Stimulated activated CD4-positive, alpha-beta T cell treated with anti-CD3 and anti-CD28 coated beads, Interleukin-1b, Interleukin-23, amount 100 ng/mL, for 4 hours (primary cell): Measurements from ENCODE around the gene TRABD.

Experiments
- DNase-seq, 2 donors: peaks; one replicate each; pipeline ENCODE4 v3.0.0-alpha.2; 2020; ENCODE audit warnings: low read depth in 2 of 2

The TRABD gene

GRCh38 chr22:50173983-50174355 is 11.7 kb upstream of the TRABD start:
- DNase-seq = no peak

DNA sequence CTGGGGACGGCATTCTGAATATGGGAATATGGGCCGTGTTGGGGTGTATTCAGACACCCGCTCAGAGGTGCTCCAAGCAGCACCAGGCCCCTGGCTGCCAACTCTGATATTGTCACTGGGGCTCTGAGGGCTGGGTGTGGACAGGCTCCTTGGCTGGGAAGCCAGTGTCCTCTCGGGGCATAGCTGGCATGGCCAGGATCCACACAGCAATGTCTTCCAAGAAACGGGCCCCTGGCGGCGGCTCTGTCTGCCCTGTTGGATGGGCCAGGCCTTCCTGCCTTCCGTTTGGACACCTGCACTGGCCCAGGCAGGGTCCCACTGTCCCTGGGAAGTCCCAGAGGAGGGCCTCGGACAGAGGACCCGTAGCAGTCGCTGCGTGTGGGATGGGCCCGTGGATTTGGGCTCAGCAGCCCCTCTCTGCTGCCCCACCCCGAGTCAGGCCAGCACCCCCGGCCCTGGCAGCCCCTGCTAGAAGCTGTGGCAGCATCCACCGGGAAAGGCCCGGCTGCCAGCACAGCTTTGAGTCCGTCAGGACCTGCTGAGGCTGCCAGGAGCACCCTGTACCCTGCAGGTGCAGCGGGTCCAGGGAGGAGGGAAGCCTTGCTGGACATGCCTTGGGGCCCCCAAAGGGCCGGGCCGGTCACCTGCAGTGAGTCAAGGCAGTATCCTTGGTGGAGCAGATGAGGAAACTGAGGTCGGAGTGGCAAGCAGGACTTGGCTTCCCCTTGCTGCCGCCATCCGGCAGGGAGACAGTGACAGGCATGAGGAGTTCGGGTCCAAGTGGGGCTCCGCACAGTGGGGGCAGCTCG is 11.1 kb upstream of the TRABD start:
- no peak for DNase-seq

DNA sequence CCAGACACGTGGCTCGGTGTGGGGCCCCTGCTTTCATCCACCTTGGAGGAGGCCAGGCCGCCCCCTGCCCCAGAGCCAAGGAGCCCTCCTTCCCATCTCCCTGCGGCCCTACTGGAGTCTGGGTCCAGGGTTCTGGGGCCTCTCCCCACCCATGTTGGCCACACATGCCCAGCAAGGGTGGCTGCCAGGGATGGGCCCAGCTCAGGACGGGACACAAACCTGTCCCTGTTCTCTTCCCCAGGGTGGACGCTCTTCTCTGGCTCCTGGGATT is 10.6 kb upstream of the TRABD start:
- no peak for DNase-seq

DNA sequence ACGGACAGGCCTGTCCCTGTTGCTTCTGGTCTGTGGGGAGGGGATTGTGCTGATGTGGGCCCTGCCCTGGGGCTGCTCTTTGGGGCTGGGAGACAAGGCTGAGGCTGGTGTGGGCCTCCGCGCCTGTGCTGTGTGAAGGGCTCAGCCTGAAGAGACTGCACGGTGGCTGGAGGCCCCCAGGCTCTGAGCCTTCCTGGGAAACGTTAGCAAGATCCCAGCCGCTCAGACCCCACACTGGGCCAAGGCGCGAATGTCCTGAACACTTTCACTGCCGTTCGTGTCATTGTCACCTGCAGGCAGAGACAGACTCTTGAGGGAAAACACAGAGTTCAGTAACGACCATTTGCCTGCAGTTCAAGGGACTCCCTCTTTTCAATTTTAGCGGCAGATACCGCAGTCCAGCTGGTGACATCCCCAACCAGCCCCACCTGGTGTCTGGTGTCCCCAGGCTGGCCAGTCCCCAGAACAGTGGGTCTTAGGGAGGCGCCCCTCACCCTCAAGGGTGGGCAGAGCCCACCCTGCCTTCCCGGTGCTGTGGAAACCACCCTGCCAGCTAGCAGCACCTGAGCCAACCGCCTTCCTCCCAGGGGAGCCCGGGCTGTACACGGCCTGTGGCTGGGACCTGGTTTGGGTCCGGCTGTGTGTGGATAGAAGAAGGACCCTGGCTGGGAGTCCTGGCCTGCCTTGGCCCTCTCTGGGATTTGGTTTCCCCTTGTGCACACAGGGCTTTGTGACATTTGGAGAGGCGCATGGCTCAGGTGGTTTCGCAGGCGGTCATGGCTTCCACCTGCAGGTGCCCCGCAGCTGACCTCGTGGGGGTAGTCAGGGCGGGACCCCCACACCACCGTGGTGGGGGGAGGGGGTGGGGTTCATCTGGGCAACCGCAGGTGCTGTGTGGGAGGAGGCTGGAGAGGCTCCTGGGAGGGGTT is 9.5 kb upstream of the TRABD start:
- no peak for DNase-seq

GRCh38 chr22:50176850-50177536 is 8.7 kb upstream of the TRABD start:
- DNase-seq = no peak

GRCh38 chr22:50177537-50178470 is 7.9 kb upstream of the TRABD start:
- no peak for DNase-seq

DNA sequence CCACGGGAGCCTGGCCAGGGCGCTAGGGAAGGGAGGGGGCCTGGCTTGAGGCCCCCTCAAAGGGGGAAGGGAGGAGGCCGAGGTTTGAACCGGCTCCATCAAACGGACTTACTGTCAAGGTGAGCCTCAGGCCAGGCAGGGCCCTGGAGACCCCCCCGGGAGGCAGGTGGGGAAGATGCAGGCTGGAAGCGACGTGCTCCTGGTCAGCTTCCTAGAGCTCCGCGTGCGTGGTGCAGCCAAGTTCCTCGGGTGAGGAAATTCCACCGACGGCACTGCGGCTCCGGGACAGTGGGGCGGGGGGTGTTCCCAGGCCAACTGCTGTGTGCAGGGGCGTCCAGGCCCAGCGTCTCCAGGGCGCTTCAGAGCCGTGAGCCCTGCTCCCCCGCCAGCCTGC is 7.2 kb upstream of the TRABD start:
- no peak for DNase-seq

DNA sequence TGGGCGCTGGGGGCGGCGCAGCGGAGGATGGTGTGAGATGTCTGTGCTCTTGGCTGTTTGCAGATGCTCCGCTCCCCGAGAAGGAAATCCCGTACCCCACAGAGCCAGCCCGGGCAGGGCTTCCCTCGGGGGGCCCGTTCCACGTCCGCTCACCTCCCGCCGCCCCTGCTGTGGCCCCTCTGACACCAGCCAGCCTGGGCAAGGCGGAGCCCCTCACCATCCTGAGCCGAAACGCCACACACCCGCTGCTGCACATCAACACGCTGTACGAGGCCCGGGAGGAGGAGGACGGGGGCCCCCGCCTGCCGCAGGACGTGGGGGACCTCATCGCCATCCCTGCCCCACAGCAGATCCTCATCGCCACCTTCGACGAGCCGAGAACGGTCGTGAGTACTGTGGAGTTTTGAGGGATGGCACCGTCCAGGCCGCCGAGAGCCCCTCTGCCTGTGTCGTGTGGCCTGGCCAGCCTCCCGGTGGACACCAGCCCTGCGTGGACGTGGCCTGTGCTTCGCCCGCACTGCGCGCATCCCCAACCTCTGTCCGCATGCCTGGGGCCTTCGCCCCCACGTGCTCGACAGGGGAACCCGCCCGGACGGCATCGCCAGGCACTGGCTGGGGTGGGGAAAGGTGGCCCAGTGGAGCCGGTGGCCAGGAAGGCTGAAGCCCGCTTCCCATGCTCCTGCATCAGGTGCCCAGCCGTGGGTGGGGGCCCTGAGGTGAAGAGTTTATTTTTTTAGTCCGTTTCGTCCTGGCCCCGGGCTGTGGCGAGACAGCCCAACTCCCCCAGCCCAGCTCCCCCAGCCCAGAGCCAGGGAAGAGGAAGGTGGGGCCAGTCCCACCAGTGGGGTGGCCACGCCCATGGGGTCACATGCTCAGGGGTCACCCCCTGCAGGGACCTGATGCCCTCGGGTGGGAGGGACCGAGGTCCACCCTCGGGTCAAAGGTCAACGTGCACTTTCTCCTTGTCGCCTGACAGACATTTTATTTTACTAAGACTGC is 6.5 kb upstream of the TRABD start:
- DNase-seq = no peak

GRCh38 chr22:50179937-50180726 is 5.6 kb upstream of the TRABD start:
- no peak for DNase-seq

DNA sequence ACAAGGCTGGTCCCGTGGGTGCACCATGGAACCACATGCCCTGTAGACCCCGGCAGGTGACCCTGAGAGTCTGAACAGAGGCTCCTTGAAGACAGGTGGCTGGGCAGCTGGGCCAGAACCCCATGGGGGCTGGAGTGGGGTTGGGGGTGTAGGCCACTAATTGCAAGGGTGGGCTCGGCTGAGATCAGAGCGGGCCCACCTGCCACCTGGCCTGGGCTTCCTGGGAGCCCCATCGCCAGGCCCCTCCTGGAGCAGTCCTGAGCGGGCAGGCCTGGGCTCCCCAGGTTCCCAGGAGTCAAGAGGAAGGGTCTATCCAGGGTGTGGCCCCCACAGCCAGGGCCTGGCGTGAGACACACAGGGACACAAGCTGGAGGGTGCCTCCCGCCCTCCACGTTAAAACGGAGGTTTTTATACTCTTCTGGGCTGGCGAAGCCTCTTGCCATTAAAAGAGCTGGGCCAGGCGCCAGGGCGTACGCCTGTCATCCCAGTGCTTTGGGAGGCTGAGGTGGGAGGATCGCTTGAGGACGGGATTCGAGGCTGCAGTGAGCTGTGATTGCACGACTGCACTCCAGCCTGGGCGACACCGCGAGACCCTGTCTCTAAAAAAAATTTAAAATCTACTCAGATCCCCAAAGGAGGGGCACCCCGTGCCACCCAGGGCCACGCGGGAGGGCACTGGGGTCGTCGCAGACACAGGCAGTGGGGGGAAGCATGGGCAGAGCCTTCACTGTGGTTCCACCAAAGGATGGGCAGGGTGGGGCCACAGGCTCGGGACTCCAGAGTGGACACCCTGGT is 4.8 kb upstream of the TRABD start:
- DNase-seq = no peak

DNA sequence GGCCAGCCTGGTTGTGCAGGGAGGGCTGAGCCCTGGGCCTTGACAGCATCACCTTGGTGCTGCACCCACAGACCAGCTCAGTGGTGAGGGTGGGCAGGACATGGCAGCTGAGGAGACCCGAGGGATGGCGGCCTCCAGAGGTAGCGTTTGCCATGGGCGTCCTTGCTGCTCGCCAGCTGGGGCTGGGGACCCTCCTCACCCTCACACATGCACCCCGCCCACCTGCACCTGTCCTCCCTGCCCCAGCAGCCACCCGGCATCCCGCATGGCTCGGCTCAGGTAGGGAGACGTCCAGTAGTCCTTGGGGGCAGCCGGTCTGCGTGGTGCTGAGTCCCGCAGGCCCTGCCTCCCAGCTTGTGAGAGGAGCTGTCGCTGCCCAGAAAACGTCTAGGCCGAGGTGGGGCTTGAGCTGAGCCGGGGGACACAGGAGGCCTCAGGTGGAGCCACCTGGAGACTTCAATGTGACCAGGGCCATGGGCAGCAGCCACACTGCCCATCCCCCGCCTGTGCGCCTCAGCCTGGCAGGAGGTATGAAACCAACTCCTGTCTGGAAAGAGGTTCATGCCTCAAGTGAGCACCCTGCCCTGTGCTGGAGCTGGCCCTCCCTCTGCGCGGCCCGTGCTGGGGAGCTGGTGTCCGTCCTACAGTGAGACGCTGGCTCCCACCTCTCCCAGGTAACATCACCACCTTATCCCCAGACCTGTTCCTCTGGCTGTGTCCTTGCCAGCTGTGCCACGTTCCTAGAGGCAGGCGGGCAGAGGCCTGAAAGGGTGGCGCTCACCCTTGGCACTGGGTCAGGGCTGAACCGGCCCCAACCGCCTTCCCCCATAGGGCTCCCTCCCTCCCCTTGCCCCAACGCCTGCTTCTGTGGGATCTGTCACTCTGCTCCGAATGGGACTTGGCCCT is 3.3 kb upstream of the TRABD start:
- DNase-seq = no peak

- no peak for DNase-seq
These were observed 2.4 kb upstream of the TRABD start for GRCh38 chr22:50183141-50183971.

- no peak for DNase-seq
These were observed 1.5 kb upstream of the TRABD start for GRCh38 chr22:50184004-50184901.

DNA sequence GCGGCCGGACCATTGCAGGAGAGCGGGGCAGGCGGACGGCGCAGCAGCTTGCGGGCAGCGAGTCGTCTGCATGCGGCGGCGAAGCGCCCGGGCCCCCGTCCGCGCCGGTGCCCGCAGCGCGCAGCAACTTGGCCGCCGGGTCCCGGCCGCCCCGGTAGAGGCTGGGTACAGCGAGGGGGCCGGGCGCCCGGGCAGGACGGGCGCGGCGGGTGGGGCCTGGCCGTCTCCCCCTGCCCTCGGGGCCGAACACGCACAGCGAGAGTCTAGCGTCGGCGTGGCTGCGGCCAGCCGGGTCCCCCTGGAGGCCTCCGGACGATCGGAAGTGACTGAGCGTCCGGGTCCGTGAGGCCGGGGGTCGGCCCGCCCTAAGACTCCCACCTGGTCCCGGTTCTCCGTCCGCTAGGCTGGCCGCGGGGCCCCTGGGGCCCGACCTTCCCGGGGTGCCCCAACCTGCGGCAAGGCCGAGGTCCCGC is 775 bp upstream of the TRABD start:
- no peak for DNase-seq

GRCh38 chr22:50186181-50186714 is 535 bp downstream of the TRABD start:
- no peak for DNase-seq
